NCI-H82 treated with DMSO at 0.1 percent for 48 hours (cell line): Measurements from ENCODE around the gene RAB27A.
"Not testable (repeated sequence)": the region's sequence is repeated elsewhere in the genome, so short reads cannot be mapped to it uniquely, and the experiment has no call there.

Experiments
- DNase-seq: peaks from one replicate; lab custom pipeline; 2025; ENCODE audit not compliant: unreplicated experiment; lab: John Stamatoyannopoulos, UW

Gene RAB27A

GRCh38 chr15:55252201-55252600 is 37.4 kb downstream of the RAB27A start:
- DNase-seq: not testable (repeated sequence)

DNA sequence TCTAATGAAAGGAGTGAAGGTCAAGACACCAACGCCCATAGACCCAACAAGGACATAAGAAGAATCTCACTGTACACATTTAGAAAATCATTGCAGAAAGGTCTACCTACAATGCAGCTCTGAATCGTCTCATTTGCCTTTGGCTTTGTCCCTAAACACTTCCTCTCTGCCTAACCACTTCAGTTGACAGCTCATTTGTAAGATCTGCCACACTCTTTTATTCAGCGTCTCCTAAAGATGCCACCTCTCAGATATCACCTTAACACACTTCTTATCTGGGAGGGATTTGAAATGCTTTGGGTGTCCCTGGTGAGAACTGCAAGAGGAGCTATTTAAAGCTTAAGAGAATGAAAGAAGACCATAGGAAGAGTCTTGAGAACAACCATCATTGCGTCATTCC is 38.7 kb downstream of the RAB27A start:
- no peak for DNase-seq

DNA sequence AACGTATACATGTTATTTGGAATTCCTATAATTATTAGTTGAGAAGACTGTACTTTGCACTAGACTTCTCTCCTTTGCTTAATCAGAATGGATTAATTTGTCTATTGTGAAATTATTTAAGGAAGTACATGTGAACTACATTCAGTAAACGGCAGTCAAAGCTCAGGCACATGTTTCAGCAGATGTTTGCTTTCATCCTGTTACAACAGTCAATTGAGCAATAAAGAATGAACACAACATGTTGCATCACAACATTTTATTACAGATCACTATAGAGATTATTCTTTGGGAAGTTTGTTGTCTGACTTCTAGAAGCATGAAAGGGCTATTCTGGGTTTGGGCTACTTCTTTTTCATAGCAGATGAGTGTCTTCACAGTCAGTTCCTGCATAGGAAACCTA is 39.2 kb downstream of the RAB27A start:
- no peak for DNase-seq

DNA sequence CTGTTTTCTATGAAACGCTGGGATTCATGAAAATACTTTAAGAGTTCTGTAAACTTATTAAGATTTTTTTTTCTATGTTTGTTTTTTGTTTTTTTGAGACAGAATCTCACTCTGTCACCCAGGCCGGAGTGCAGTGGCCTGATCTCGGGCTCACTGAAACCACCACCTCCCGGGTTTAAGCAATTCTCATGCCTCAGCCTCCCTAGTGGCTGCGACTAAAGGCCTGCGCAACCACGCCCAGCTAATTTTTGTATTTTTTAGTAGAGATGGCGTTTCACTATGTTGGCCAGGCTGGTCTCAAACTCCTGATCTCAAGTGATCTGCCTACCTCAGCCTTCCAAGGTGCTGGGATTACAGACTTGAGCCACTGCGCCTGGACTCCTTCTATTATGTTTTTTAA is 39.7 kb downstream of the RAB27A start:
- DNase-seq: not testable (repeated sequence)

DNA sequence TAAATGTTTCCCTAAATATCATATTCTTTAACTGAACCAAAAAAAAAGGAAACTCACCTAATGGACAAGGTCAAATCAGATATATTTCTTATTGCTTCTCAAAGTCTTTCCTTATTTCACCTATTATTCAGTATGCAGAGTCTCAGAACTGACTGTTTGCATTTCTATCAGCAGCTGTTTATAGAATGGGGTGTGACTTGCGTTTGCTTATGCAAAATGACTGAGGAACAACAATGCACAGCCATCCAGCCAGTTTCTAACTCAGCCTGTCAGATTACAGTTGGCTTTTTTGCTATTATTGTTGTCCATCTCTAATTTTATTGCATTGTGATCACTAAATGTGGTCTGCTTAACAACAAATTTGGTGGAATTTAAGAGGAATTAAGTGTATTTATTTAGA is 40.7 kb downstream of the RAB27A start:
- DNase-seq: no peak

- no peak for DNase-seq
These were observed 41.7 kb downstream of the RAB27A start for GRCh38 chr15:55247766-55248427.

DNA sequence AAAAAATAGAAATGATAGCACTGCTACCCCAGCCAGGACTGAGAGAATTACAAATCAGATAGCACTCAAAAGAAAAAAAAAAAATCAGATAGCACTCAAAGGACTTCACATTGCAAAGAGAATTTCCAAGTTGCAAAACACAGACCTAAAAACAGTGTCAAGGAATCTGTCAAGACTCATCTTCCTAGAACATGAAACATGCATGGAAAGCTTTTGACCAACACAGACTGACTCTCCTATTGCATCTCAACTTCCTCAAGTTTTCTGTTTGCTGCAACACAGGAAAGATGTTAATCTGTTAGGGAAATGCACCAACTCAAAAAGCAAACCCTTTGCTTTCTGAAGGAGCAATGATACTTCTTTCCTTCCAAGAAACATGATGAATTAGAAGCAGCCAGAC is 42.3 kb downstream of the RAB27A start:
- DNase-seq: no peak

DNA sequence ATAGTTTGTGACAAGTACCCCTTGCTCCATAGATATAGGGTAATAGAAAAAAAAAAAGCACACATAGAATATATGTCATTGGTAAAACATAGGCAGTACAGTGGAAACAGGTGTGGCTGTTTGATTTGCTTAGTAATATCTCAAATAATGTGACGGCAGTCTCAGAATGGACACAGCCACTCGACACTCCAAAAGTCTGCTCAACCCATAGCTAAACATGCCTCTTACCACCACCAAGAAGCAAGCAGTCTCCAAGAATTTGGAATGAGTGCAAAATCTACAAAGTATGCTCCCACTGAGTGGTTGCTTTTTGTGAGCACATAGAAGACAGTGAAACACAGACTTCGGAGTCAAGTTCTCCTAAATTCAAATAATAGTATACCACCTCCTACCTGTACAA is 43.0 kb downstream of the RAB27A start:
- no peak for DNase-seq

- no peak for DNase-seq
These were observed 44.6 kb downstream of the RAB27A start for GRCh38 chr15:55245059-55245458.

DNA sequence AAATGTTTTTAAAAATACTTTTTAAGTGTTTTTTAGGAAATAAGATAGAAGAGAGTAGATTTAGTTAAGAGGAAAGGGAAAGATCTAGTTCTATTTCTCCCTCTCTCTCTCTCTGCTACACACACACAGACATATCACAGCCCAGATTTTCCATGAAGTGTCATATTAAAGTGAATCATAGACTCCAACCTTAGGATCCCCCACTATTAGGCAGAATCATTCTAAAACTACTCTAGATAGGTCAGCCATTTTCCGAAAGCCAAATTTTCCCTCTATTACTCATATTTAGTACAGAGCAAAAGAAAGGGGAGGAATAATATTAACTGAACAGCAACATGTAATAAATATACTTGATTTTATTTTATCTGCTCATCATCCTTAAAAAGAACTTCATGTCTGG is 47.7 kb downstream of the RAB27A start:
- DNase-seq: no peak

DNA sequence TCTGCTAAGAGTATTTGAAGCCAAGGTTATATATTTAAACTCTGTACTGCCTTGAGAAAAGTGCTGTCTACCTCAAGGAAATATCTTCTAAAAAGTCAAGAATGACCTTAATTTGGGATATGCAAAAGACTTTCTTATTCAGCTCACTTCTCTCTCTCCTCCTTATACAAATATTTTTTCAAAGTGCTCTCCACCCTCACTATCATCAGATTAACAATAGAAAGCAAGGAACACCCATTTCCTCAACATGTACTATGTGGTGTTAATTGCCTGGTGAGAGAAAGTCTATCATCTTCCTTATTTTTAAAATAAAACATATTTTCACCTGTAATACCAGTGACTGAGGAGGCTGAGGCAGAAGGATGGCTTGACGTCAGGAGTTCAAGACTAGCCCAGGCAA is 48.4 kb downstream of the RAB27A start:
- no peak for DNase-seq

GRCh38 chr15:55240125-55240760 is 49.4 kb downstream of the RAB27A start:
- DNase-seq: no peak

DNA sequence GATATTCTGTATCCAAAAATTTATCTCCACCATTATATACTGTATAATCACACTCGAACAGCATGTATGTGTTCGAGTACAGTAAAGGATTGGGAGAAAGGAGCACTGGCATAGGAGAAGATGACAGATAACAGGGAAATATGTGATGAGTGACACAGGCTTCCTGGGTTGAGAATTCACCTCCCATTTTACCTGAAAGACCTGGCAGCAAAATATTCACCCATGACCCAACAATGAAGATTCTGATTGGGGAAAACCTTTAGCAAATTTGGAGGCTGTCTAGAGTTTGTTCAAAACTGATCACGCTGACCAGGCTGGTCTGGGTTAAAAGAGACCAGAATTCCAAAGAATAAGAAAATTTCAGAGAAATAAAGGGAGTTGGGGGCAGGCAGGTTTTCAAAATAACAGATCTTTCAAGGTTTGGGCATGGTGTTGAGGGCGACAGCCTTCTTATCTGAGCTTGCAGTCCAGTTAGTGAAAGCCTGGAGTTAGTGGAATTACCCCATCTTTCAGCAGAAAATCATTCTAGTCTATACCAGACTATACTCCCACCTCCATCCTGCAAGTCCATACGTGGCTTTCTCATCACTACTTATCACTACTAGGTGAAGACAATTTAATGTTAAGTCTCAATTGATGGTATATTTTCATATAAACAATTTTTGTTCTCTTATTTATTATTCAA is 50.0 kb downstream of the RAB27A start:
- DNase-seq: no peak

GRCh38 chr15:55238877-55239276 is 50.7 kb downstream of the RAB27A start:
- DNase-seq: no peak

DNA sequence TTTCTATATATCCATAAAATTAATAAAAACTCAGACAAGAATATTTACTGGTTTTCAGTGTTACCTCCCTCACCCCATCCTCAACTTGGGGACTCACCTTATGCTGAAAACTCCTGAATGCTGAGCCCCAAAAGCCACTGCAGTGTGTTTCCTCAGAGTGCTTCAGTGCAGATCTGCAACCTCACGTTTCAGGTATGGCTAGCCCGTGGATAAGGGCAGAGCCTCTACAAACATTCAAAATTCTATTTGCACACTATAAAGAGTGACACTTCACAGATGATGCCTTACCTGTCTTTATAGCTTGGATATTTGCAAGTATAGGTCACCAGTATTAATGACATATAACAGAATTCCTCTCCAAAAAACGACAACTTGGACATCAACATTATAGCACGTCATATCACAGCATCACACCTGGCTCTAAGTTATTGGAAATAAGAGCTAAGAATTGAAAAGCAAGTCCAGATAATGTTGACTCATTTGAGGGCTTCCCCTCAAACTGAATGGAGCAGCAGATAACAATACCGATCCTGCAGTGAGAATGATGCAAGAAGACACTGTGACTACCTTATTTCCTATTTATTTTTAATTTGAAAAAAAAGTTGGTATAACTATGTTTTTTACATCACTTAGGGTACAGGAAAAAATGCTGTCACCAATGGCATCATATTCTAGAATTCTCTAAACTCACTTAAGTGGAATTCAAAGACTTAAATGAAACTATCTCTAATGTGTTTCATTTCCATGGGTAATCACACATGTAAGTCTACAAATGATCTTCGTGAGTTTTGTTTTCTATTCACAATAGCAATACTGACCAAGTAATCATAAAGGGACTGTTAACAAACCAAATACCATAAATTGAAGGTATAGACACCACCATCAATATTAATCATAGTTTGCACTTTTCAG is 52.1 kb downstream of the RAB27A start:
- DNase-seq: no peak

DNA sequence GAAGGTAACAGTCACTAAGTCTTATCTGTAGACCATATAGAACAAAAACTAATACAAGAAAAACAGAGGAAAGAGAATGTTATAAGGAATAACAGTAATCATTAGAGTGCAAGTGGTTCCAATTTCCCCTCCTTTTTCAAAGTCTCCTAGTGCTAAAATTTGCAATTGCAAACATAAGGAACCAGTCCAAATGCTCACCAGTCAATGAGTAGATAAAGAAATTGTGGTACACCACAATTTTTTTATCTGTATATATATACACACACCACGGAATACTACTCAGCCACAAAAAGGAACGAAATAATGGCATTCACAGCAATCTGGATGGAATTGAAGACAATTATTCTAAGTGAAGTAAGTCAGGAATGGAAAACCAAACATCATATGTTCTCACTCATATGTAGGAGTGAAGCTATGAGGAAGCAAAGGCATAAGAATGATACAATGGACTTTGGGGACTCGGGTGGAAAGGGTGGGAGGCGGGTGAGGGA is 54.0 kb downstream of the RAB27A start:
- DNase-seq: no peak

DNA sequence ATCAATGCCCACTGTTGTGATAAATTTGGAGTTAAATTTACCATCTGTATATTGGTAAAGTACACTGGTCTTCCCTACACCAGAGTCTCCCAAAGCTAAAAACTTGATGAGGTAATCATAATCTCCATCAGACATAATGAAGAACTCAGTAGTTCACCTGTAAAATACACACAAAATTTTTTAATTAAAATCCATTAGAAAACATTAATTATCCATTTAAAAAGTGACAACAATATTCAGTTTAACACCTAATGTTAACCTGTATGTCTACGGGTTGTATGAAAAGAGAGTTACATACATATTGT is 54.9 kb downstream of the RAB27A start:
- no peak for DNase-seq

DNA sequence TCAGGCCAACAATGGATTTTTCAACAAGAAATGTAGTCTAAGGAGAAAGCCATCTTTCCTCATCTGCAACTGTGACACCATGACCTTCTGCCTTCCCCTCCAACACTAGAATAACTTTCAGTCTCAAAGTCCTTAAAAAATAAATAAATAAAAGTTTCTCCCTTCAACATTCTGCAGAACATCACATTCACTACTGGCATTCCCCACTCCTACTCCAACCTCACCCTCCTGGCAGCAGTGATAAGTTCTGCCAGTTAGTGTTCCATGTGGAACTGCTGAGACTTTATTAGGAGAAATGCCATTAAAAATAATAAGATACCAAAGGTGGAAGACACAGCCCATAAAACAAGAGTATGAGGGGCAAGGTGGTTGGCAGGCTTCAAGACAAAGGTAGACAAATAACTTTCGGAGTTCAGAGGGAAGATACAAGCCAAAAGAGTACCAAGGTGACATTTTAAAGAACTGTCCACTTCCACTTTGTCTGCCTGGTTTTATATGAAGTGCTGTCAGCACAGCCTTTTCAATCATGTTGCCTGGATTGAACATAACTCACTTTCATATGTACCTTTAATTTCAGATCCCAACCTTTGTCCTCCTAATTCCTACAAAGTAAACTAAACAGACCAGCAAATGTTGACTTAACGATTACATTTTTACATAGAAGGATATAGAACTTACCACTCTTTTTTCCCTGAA is 55.4 kb downstream of the RAB27A start:
- no peak for DNase-seq

- no peak for DNase-seq
These were observed 58.2 kb downstream of the RAB27A start for GRCh38 chr15:55231455-55231854.

DNA sequence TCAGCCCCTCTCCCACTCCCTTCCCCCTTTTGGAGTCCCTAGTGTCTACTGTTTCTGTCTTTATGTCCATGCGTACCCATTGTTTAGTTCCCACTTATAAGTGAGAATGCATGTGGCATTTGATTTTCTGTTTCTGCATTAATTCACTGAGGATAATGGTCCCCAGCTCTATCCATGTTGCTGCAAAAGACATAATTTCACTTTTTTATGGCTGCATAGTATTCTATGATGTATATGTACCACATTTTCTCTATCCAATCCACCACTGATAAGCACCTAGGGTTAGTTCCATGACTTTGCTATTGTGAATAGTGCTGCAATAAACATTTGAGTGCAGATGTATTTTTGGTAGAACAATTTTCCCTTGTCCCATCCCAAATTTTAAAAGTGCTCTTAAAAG is 58.7 kb downstream of the RAB27A start:
- no peak for DNase-seq
